Astrocyte (in vitro differentiated cells and primary cell): Measurements from ENCODE around the gene TIMM23B. TPM values are rescaled to one million over a fixed set of nuclear protein-coding genes. Genes with fewer than 3 reads are reported as not detected.
A peak's percentile ranks its signal among the peaks of the same experiment; 100 is the strongest.
"Not testable (repeated sequence)": the region's sequence is repeated elsewhere in the genome, so short reads cannot be mapped to it uniquely, and the experiment has no call there.

Experiments
- DNase-seq: peaks from one replicate; pipeline ENCODE4 v3.0.0-alpha.2; 2010; ENCODE audit warnings: low read depth
- FAIRE-seq: peaks from 2 replicates; lab custom pipeline; 2011; peaks lifted over from hg19 to GRCh38; lab: Jason Lieb, UNC
- H2AFZ ChIP-seq: 2 replicates; pipeline ENCODE4 v1.6.0; 2012; ENCODE audit warnings: low read depth, low read length, inconsistent platforms
- H3K27ac ChIP-seq: 2 replicates; pipeline ENCODE4 v1.5.1; 2011; ENCODE audit warnings: low read depth, low read length, inconsistent platforms
- H3K27me3 ChIP-seq: 2 replicates; pipeline ENCODE4 v1.6.0; 2011; ENCODE audit warnings: low read length, inconsistent platforms; ENCODE audit not compliant: insufficient read depth
- H3K36me3 ChIP-seq: 2 replicates; pipeline ENCODE4 v1.5.1; 2011; ENCODE audit warnings: low read length, inconsistent platforms; ENCODE audit not compliant: insufficient read depth
- H3K4me1 ChIP-seq: 2 replicates; pipeline ENCODE4 v1.5.1; 2011; ENCODE audit warnings: low read length, inconsistent platforms; ENCODE audit not compliant: insufficient read depth
- H3K4me2 ChIP-seq: 2 replicates; pipeline ENCODE4 v1.6.0; 2012; ENCODE audit warnings: low read length, inconsistent platforms
- H3K4me3 ChIP-seq: 2 replicates; pipeline ENCODE4 v1.5.1; 2011; ENCODE audit warnings: low read depth, mild to moderate bottlenecking, low read length, inconsistent platforms; ENCODE audit not compliant: insufficient read depth
- H3K79me2 ChIP-seq: 2 replicates; pipeline ENCODE4 v1.6.0; 2012; ENCODE audit warnings: mild to moderate bottlenecking, low read length, inconsistent platforms; ENCODE audit not compliant: insufficient read depth
- H3K9ac ChIP-seq: 2 replicates; pipeline ENCODE4 v1.6.0; 2012; ENCODE audit warnings: mild to moderate bottlenecking, low read length, inconsistent platforms
- H3K9me3 ChIP-seq: 2 replicates; pipeline ENCODE4 v1.5.1; 2012; ENCODE audit warnings: low read depth, mild to moderate bottlenecking, low read length, inconsistent platforms; ENCODE audit not compliant: insufficient read depth
- H4K20me1 ChIP-seq: 2 replicates; pipeline ENCODE4 v1.6.0; 2012; ENCODE audit warnings: low read length, inconsistent platforms; ENCODE audit not compliant: insufficient read depth
- H3K27ac Mint-ChIP-seq: one replicate; pipeline ENCODE4 v1.8.0; 2021; ENCODE audit warnings: mild to moderate bottlenecking, mixed read lengths; ENCODE audit not compliant: unreplicated experiment
- H3K27me3 Mint-ChIP-seq: one replicate; pipeline ENCODE4 v1.8.0; 2021; ENCODE audit warnings: low read depth, mixed read lengths; ENCODE audit not compliant: unreplicated experiment
- H3K36me3 Mint-ChIP-seq: one replicate; pipeline ENCODE4 v1.8.0; 2021; ENCODE audit warnings: low read depth, mixed read lengths; ENCODE audit not compliant: unreplicated experiment
- H3K4me1 Mint-ChIP-seq: one replicate; pipeline ENCODE4 v1.8.0; 2021; ENCODE audit warnings: low read depth, mixed read lengths; ENCODE audit not compliant: unreplicated experiment
- H3K4me3 Mint-ChIP-seq: one replicate; pipeline ENCODE4 v1.8.0; 2021; ENCODE audit warnings: mild to moderate bottlenecking, moderate library complexity, mixed read lengths; ENCODE audit not compliant: unreplicated experiment
- H3K9me3 Mint-ChIP-seq: one replicate; pipeline ENCODE4 v1.8.0; 2021; ENCODE audit warnings: mild to moderate bottlenecking, mixed read lengths; ENCODE audit not compliant: unreplicated experiment
- total RNA-seq: library from RNA; stranded (reverse); gene quantifications from 2 replicates; pipeline ENCODE4 v1.2.1, GENCODE V29; 2021

TIMM23B gene
- total RNA-seq, 1 donor from 2014 or later: 21.2 TPM

- not testable (repeated sequence) for H3K4me1 Mint-ChIP-seq, H3K36me3 ChIP-seq, H4K20me1 ChIP-seq, H3K27ac ChIP-seq, H3K27ac Mint-ChIP-seq, H3K36me3 Mint-ChIP-seq, H3K27me3 Mint-ChIP-seq, H3K9me3 Mint-ChIP-seq, H3K4me3 ChIP-seq, H3K9ac ChIP-seq, H2AFZ ChIP-seq, H3K27me3 ChIP-seq, FAIRE-seq, DNase-seq, H3K4me1 ChIP-seq, H3K9me3 ChIP-seq, H3K79me2 ChIP-seq, H3K4me2 ChIP-seq, H3K4me3 Mint-ChIP-seq
These were observed 9.7 kb upstream of the TIMM23B start for GRCh38 chr10:49931959-49932728.

GRCh38 chr10:49942339-49942705 lies 469 bp downstream of the TIMM23B start:
- H2AFZ ChIP-seq: peak overlapping the region; percentile 86
- FAIRE-seq, H3K36me3 Mint-ChIP-seq, H3K27me3 ChIP-seq, H3K9me3 Mint-ChIP-seq, H3K36me3 ChIP-seq, H3K27me3 Mint-ChIP-seq, H3K9me3 ChIP-seq, H4K20me1 ChIP-seq, H3K4me1 ChIP-seq: not testable (repeated sequence)
- Mint-ChIP-seq H3K4me3 (peak overlapping the region; percentile 100), H3K4me1 (peaks cover 16% of the 10 kb centered on the region), H3K27ac (peak overlapping the region; percentile 99)
- DNase-seq: peak; percentile 10
- H3K9ac ChIP-seq: peak overlapping the region; percentile 97
- H3K4me2 ChIP-seq: peak overlapping the region; percentile 94
- H3K4me3 ChIP-seq: peak overlapping the region; percentile 85
- H3K27ac ChIP-seq: peak overlapping the region; percentile 84
- peaks cover 59% of the 10 kb centered on the region for H3K79me2 ChIP-seq

GRCh38 chr10:49943607-49944006 lies 1.8 kb downstream of the TIMM23B start:
- H3K36me3 Mint-ChIP-seq, H2AFZ ChIP-seq, H3K4me1 ChIP-seq, H3K27me3 Mint-ChIP-seq, H3K9ac ChIP-seq, H3K27ac ChIP-seq, DNase-seq, H4K20me1 ChIP-seq, H3K27ac Mint-ChIP-seq, FAIRE-seq, H3K9me3 ChIP-seq, H3K36me3 ChIP-seq, H3K9me3 Mint-ChIP-seq, H3K4me3 ChIP-seq, H3K27me3 ChIP-seq: not testable (repeated sequence)
- H3K4me1 Mint-ChIP-seq: peaks cover 14% of the 10 kb centered on the region
- Histone ChIP-seq H3K79me2 (peaks cover 54% of the 10 kb centered on the region), H3K4me2 (peak overlapping the region; percentile 42)
- peak overlapping the region; percentile 70 for H3K4me3 Mint-ChIP-seq

- not testable (repeated sequence) for H3K4me3 ChIP-seq, H3K4me1 Mint-ChIP-seq, H3K4me2 ChIP-seq, H3K9me3 Mint-ChIP-seq, DNase-seq, FAIRE-seq, H3K9ac ChIP-seq, H3K36me3 ChIP-seq, H3K9me3 ChIP-seq, H3K36me3 Mint-ChIP-seq, H3K27me3 ChIP-seq, H3K27ac ChIP-seq, H2AFZ ChIP-seq, H3K27me3 Mint-ChIP-seq, H3K4me1 ChIP-seq, H3K27ac Mint-ChIP-seq, H3K4me3 Mint-ChIP-seq
- Histone ChIP-seq H4K20me1 (peaks cover 12% of the 10 kb centered on the region), H3K79me2 (peaks cover 32% of the 10 kb centered on the region)
These were observed 6.3 kb downstream of the TIMM23B start for GRCh38 chr10:49948142-49948541.

- not testable (repeated sequence) for H3K9ac ChIP-seq, H3K27me3 Mint-ChIP-seq, H3K9me3 Mint-ChIP-seq, H3K4me1 Mint-ChIP-seq, H3K27ac Mint-ChIP-seq, H3K27me3 ChIP-seq, H3K27ac ChIP-seq, FAIRE-seq, H3K36me3 Mint-ChIP-seq, H3K4me2 ChIP-seq, H3K4me1 ChIP-seq, H3K4me3 Mint-ChIP-seq, DNase-seq, H3K4me3 ChIP-seq, H3K36me3 ChIP-seq, H2AFZ ChIP-seq, H3K9me3 ChIP-seq
- Histone ChIP-seq H3K79me2 (peaks cover 27% of the 10 kb centered on the region), H4K20me1 (peaks cover 10% of the 10 kb centered on the region)
These were observed 6.9 kb downstream of the TIMM23B start for GRCh38 chr10:49948737-49949136.

GRCh38 chr10:49952006-49952405 lies 10.2 kb downstream of the TIMM23B start:
- H3K4me1 ChIP-seq, H3K27ac ChIP-seq, FAIRE-seq, DNase-seq, H3K4me3 Mint-ChIP-seq, H3K9ac ChIP-seq, H3K9me3 Mint-ChIP-seq, H3K27ac Mint-ChIP-seq, H3K36me3 ChIP-seq, H3K36me3 Mint-ChIP-seq, H2AFZ ChIP-seq, H3K9me3 ChIP-seq, H3K4me3 ChIP-seq, H3K27me3 Mint-ChIP-seq, H3K4me1 Mint-ChIP-seq, H4K20me1 ChIP-seq, H3K27me3 ChIP-seq, H3K4me2 ChIP-seq: not testable (repeated sequence)
- peaks cover 14% of the 10 kb centered on the region for H3K79me2 ChIP-seq
